Activated CD8-positive, alpha-beta memory T cell treated with anti-CD3 and anti-CD28 coated beads, Interleukin-2, amount 50 U/mL, for 1 hour (primary cell): ENCODE results near the gene HLA-G.
A peak's percentile ranks its signal among the peaks of the same experiment; 100 is the strongest.
"Not testable (repeated sequence)": the region's sequence is repeated elsewhere in the genome, so short reads cannot be mapped to it uniquely, and the experiment has no call there.

ENCODE experiments used
- DNase-seq: peaks from one replicate; pipeline ENCODE4 v3.0.0-alpha.2; 2020; ENCODE audit errors: extremely low read depth

Gene HLA-G

GRCh38 chr6:29827579-29828470 is at the start of gene HLA-G:
Gene HLA-G, plus strand, starts transcription at chr6:29827825. Its CDS starts 20 bp downstream, at chr6:29827845.
- DNase-seq: no peak

- not testable (repeated sequence) for DNase-seq
Measured at GRCh38 chr6:29780019-29780698, 47.5 kb upstream of the HLA-G start.

- DNase-seq: no peak
Measured at GRCh38 chr6:29789176-29789575, 38.4 kb upstream of the HLA-G start.

GRCh38 chr6:29790626-29791025 is 37.0 kb upstream of the HLA-G start:
- DNase-seq: no peak

- DNase-seq: no peak
Measured at GRCh38 chr6:29791162-29791561, 36.5 kb upstream of the HLA-G start.

GRCh38 chr6:29791786-29792122 is 35.9 kb upstream of the HLA-G start:
- DNase-seq: no peak

- DNase-seq: peak; percentile 8
Measured at GRCh38 chr6:29792123-29793035, 35.2 kb upstream of the HLA-G start.

- no peak for DNase-seq
Measured at GRCh38 chr6:29793036-29793356, 34.6 kb upstream of the HLA-G start.

GRCh38 chr6:29793796-29794195 is 33.8 kb upstream of the HLA-G start:
- no peak for DNase-seq

- DNase-seq: no peak
Measured at GRCh38 chr6:29796026-29796425, 31.6 kb upstream of the HLA-G start.

GRCh38 chr6:29797135-29797534 is 30.5 kb upstream of the HLA-G start:
- DNase-seq: no peak

GRCh38 chr6:29797966-29798365 is 29.7 kb upstream of the HLA-G start:
- no peak for DNase-seq

GRCh38 chr6:29800254-29800653 is 27.4 kb upstream of the HLA-G start:
- DNase-seq: no peak

GRCh38 chr6:29806387-29806786 is 21.2 kb upstream of the HLA-G start:
- DNase-seq: no peak

- DNase-seq: no peak
Measured at GRCh38 chr6:29809249-29809648, 18.4 kb upstream of the HLA-G start.

- no peak for DNase-seq
Measured at GRCh38 chr6:29810371-29810770, 17.3 kb upstream of the HLA-G start.

- DNase-seq: no peak
Measured at GRCh38 chr6:29811377-29811776, 16.2 kb upstream of the HLA-G start.

GRCh38 chr6:29813066-29813465 is 14.6 kb upstream of the HLA-G start:
- no peak for DNase-seq

- DNase-seq: no peak
Measured at GRCh38 chr6:29813809-29814208, 13.8 kb upstream of the HLA-G start.

- DNase-seq: no peak
Measured at GRCh38 chr6:29814379-29815117, 13.1 kb upstream of the HLA-G start.

- no peak for DNase-seq
Measured at GRCh38 chr6:29815118-29815750, 12.4 kb upstream of the HLA-G start.
